ENCODE measurements around the gene DPYSL5.
"Not testable (repeated sequence)": the region's sequence is repeated elsewhere in the genome, so short reads cannot be mapped to it uniquely, and the experiment has no call there.

The DPYSL5 gene

GRCh38 chr2:26847655-26848335 lies at the start of gene DPYSL5:
Gene DPYSL5 (plus strand): TSS chr2:26848132. CDS start chr2:26898500, 50,368 bp downstream.
- H3K9me3 Mint-ChIP-seq, result no peaks in the 10 kb centered on the region
- DNase-seq (ENCODE audit: low spot score in 2 of 2) (no peak), ATAC-seq (replicated peaks; ENCODE audit: extremely low read depth, poor library complexity, severe bottlenecking) (no peak)
- H3K4me1 Mint-ChIP-seq, result peaks cover 19% of the 10 kb centered on the region
- no peak within 1 kb of the TSS for H3K27ac Mint-ChIP-seq (ENCODE audit: low read depth)
- no peaks in the 10 kb centered on the region for H3K36me3 Mint-ChIP-seq (ENCODE audit: insufficient read depth)
- H3K4me3 Mint-ChIP-seq, result peak within 1 kb of the TSS; percentile 73
- peaks cover 82% of the 10 kb centered on the region for H3K27me3 Mint-ChIP-seq

GRCh38 chr2:26801328-26801727 lies 46.6 kb upstream of the DPYSL5 start:
- no peak overlapping the region for H3K27ac Mint-ChIP-seq (ENCODE audit: low read depth)
- H3K4me1 Mint-ChIP-seq, result no peaks in the 10 kb centered on the region
- H3K36me3 Mint-ChIP-seq (ENCODE audit: insufficient read depth), result peaks cover 4% of the 10 kb centered on the region
- no peak for DNase-seq (ENCODE audit: low spot score in 2 of 2)
- H3K9me3 Mint-ChIP-seq, result no peaks in the 10 kb centered on the region
- ATAC-seq (replicated peaks; ENCODE audit: extremely low read depth, poor library complexity, severe bottlenecking), result no peak
- no peak overlapping the region for H3K4me3 Mint-ChIP-seq
- H3K27me3 Mint-ChIP-seq, result no peaks in the 10 kb centered on the region

DNA sequence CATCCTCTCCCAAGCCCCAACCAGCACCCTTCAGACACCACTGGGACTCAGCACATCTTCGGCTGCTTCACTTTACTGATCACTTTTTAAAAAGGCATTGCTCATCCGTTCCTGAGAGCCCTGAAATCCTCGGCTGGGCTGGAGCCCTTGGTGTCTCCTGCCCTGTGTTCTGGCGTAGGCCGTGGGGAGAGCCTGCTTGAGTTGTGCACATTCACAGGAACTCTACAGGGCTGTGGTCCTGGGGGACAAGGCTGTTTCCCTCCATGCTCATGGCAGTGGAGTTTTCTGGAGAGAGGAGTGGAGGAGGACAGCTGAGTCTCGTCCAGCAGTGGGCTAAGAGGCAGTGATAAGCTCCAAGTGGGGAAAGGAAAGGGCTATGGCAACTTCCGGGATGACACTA lies 46.1 kb upstream of the DPYSL5 start:
- H3K27me3 Mint-ChIP-seq, result no peaks in the 10 kb centered on the region
- ATAC-seq (replicated peaks; ENCODE audit: extremely low read depth, poor library complexity, severe bottlenecking) (no peak), DNase-seq (ENCODE audit: low spot score in 2 of 2) (no peak)
- no peaks in the 10 kb centered on the region for H3K4me1 Mint-ChIP-seq
- H3K9me3 Mint-ChIP-seq, result no peaks in the 10 kb centered on the region
- peaks cover 3% of the 10 kb centered on the region for H3K36me3 Mint-ChIP-seq (ENCODE audit: insufficient read depth)
- no peak overlapping the region for H3K27ac Mint-ChIP-seq (ENCODE audit: low read depth)
- H3K4me3 Mint-ChIP-seq, result no peak overlapping the region

GRCh38 chr2:26805241-26805676 lies 42.7 kb upstream of the DPYSL5 start:
- Mint-ChIP-seq H3K4me3 (no peak overlapping the region), H3K9me3 (no peaks in the 10 kb centered on the region), H3K4me1 (peaks cover 5% of the 10 kb centered on the region), H3K27ac (ENCODE audit: low read depth) (no peak overlapping the region), H3K27me3 (no peaks in the 10 kb centered on the region), H3K36me3 (ENCODE audit: insufficient read depth) (peaks cover 3% of the 10 kb centered on the region)
- ATAC-seq (replicated peaks; ENCODE audit: extremely low read depth, poor library complexity, severe bottlenecking) (no peak), DNase-seq (ENCODE audit: low spot score in 2 of 2) (no peak)

DNA sequence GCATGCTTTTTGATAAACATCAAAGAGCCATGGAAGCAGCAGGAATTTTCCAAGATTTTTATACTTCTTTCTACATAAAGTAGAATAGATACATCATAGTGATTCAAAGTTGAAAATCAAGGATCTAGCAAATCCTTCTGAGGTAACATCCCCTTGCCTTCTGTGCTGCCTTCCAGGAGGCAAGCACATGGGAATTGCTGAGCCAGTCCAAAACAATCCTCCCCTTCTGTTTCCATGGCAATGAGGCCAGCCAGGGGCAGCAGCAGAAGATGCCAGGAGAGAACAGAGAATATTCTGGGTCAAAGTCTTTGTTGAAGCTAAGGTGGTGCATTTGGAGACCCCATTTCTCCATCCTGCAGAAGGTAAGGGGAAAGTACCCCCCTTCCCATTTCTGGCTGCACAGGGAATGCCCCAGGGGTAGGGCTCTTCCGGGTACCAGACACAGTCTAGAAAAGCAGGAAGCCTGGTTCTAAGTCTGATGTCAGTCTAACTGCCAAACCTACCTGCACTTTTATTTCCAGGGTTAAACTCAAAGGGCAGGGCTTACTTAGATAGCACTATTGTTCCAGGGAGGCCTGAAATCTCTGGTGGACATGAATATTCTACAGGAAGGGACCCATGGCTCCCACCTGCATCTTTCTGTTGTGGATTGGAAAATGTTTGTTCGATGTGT lies 40.0 kb upstream of the DPYSL5 start:
- no peak overlapping the region for H3K4me3 Mint-ChIP-seq

GRCh38 chr2:26809211-26809610 lies 38.7 kb upstream of the DPYSL5 start:
- Mint-ChIP-seq H3K4me3 (no peak overlapping the region), H3K36me3 (ENCODE audit: insufficient read depth) (no peaks in the 10 kb centered on the region), H3K27me3 (peaks cover 20% of the 10 kb centered on the region), H3K4me1 (peaks cover 7% of the 10 kb centered on the region), H3K9me3 (no peaks in the 10 kb centered on the region), H3K27ac (ENCODE audit: low read depth) (no peak overlapping the region)
- DNase-seq (ENCODE audit: low spot score in 2 of 2) (no peak), ATAC-seq (replicated peaks; ENCODE audit: extremely low read depth, poor library complexity, severe bottlenecking) (no peak)

More for the DNA sequence above, 40.0 kb upstream of the DPYSL5 start:
- ATAC-seq (replicated peaks; ENCODE audit: extremely low read depth, poor library complexity, severe bottlenecking), result no peak
- no peak overlapping the region for H3K27ac Mint-ChIP-seq (ENCODE audit: low read depth)
- no peaks in the 10 kb centered on the region for H3K36me3 Mint-ChIP-seq (ENCODE audit: insufficient read depth)
- DNase-seq (ENCODE audit: low spot score in 2 of 2), result no peak
- no peaks in the 10 kb centered on the region for H3K9me3 Mint-ChIP-seq
- peaks cover 7% of the 10 kb centered on the region for H3K4me1 Mint-ChIP-seq
- peaks cover 10% of the 10 kb centered on the region for H3K27me3 Mint-ChIP-seq

DNA sequence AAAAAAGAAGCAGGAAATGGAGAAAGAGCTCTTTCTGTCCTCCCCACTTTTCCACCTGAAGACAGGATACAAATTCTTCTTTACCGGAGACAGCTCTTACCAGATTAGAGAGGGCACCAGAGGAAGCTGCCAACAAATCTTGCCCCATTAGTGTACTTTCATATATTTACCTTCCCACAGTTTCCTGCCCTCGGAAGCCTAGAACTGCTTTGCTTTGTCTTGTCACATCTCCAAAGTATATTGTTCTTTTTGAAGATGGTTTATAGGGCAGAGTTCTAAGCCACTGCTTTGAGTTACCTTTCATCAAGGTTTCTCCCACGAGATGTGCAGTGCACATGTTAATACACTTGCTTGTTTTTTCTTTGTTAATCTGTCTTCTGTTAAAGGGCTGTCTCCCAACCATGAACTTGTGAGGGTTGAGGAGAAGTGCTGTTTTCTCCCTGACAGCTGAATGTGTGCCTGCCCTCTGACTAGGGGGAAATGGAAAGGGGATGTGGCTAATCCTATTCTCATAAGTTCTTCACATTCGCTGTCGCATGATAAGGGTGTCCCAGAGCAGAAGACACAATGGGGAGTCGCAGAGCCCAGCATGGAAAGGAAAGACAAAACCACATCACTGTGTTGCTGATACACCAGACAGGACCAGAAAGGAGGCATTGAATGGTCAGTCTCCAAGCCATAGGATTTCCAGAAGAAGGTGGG lies 37.9 kb upstream of the DPYSL5 start:
- H3K27ac Mint-ChIP-seq (ENCODE audit: low read depth), result no peak overlapping the region
- ATAC-seq (replicated peaks; ENCODE audit: extremely low read depth, poor library complexity, severe bottlenecking) (no peak), DNase-seq (ENCODE audit: low spot score in 2 of 2) (no peak)
- peaks cover 9% of the 10 kb centered on the region for H3K4me1 Mint-ChIP-seq
- no peaks in the 10 kb centered on the region for H3K9me3 Mint-ChIP-seq
- no peaks in the 10 kb centered on the region for H3K36me3 Mint-ChIP-seq (ENCODE audit: insufficient read depth)
- H3K27me3 Mint-ChIP-seq, result peaks cover 20% of the 10 kb centered on the region
- H3K4me3 Mint-ChIP-seq, result no peak overlapping the region

DNA sequence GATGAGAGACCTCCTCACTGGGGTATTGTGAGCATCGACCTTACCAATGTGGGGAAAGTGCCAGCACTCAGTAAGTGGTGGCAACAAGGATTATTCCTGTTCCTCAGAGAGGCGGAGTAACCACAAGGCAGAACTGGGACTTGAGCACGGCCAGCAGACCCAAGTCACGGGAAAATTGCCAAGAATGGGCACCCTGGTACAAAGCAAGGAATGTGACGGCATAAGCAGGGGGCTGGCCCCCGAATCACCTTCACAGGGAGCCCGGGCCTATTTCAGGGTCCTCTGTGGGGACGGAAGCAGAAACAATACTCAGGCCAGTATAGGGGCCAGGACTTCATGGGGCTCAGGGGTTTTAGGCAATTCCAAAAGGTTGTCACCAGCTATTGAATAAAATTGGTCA lies 36.7 kb upstream of the DPYSL5 start:
- Mint-ChIP-seq H3K27ac (ENCODE audit: low read depth) (no peak overlapping the region), H3K27me3 (peaks cover 25% of the 10 kb centered on the region), H3K4me1 (peaks cover 14% of the 10 kb centered on the region), H3K9me3 (no peaks in the 10 kb centered on the region), H3K4me3 (no peak overlapping the region), H3K36me3 (ENCODE audit: insufficient read depth) (no peaks in the 10 kb centered on the region)
- ATAC-seq (replicated peaks; ENCODE audit: extremely low read depth, poor library complexity, severe bottlenecking) (no peak), DNase-seq (ENCODE audit: low spot score in 2 of 2) (no peak)

- no peaks in the 10 kb centered on the region for H3K36me3 Mint-ChIP-seq (ENCODE audit: insufficient read depth)
- no peak overlapping the region for H3K4me3 Mint-ChIP-seq
- ATAC-seq (replicated peaks; ENCODE audit: extremely low read depth, poor library complexity, severe bottlenecking) (no peak), DNase-seq (ENCODE audit: low spot score in 2 of 2) (no peak)
- H3K4me1 Mint-ChIP-seq, result peaks cover 19% of the 10 kb centered on the region
- H3K9me3 Mint-ChIP-seq, result no peaks in the 10 kb centered on the region
- H3K27me3 Mint-ChIP-seq, result peaks cover 33% of the 10 kb centered on the region
- H3K27ac Mint-ChIP-seq (ENCODE audit: low read depth), result no peak overlapping the region
Observed at GRCh38 chr2:26811791-26812694, 35.9 kb upstream of the DPYSL5 start.

DNA sequence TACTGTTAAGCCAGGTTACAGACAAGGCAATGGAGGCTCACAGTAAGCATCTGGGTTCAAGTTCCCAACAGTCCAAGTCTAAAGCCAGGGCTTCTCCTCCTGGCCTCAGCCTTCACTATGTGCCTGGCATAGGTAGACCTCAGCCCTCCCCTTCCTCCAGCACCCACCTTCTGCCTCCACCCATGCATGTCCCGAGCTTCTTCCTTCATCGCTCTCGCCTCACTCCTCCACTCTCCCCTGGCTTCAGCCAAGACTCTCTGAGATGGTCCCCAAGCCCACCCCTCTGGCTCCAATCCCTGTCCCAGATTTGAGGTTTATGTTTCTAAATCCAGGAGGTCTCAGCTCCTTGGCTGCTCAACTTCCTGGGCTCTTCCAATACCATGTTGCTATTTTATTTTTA lies 35.2 kb upstream of the DPYSL5 start:
- Mint-ChIP-seq H3K27me3 (peaks cover 40% of the 10 kb centered on the region), H3K4me1 (peaks cover 19% of the 10 kb centered on the region), H3K27ac (ENCODE audit: low read depth) (no peak overlapping the region), H3K9me3 (no peaks in the 10 kb centered on the region), H3K36me3 (ENCODE audit: insufficient read depth) (no peaks in the 10 kb centered on the region), H3K4me3 (no peak overlapping the region)
- no peak for ATAC-seq (replicated peaks; ENCODE audit: extremely low read depth, poor library complexity, severe bottlenecking)
- no peak for DNase-seq (ENCODE audit: low spot score in 2 of 2)

DNA sequence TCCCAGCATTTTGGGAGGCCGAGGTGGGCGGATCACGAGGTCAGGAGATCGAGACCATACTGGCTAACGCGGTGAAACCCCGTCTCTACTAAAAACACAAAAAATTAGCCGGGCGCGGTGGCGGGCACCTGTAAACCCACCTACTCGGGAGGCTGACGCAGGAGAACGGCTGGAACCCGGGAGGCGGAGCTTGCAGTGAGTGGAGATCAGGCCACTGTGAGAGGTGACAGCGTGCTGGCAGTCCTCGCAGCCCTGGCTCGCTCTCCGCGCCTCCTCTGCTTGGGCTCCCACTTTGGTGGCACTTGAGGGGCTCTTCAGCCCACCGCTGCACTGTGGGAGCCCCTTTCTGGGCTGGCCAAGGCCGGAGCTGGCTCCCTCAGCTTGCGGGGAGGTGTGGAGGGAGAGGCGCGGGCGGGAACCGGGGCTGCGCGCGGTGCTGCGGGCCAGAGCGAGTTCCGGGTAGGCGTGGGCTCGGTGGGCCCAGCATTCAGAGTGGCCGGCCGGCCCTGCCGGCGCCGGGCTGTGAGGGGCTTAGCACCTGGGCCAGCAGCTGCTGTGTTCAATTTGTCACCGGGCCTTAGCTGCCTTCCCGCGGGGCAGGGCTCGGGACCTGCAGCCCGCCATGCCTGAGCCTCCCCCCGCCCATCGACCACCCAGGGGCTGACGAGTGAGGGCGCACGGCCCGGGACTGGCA lies 33.7 kb upstream of the DPYSL5 start:
- Mint-ChIP-seq H3K4me1 (peaks cover 19% of the 10 kb centered on the region), H3K27me3 (peaks cover 54% of the 10 kb centered on the region)
- not testable (repeated sequence) for H3K4me3 Mint-ChIP-seq; H3K27ac Mint-ChIP-seq (ENCODE audit: low read depth); DNase-seq (ENCODE audit: low spot score in 2 of 2); ATAC-seq (replicated peaks; ENCODE audit: extremely low read depth, poor library complexity, severe bottlenecking); H3K36me3 Mint-ChIP-seq (ENCODE audit: insufficient read depth); H3K9me3 Mint-ChIP-seq

GRCh38 chr2:26816893-26817292 lies 31.0 kb upstream of the DPYSL5 start:
- Mint-ChIP-seq H3K27me3 (peaks cover 65% of the 10 kb centered on the region), H3K9me3 (no peaks in the 10 kb centered on the region), H3K36me3 (ENCODE audit: insufficient read depth) (no peaks in the 10 kb centered on the region), H3K4me3 (no peak overlapping the region), H3K27ac (ENCODE audit: low read depth) (no peak overlapping the region), H3K4me1 (peaks cover 12% of the 10 kb centered on the region)
- ATAC-seq (replicated peaks; ENCODE audit: extremely low read depth, poor library complexity, severe bottlenecking), result no peak
- no peak for DNase-seq (ENCODE audit: low spot score in 2 of 2)
